Measurements from ENCODE around the gene ITPKC.

ITPKC gene

GRCh38 chr19:40740747-40741146 is 23.8 kb downstream of the ITPKC start:
- no peak overlapping the region for H3K4me3 ChIP-seq (ENCODE audit: low read depth, low read length)

GRCh38 chr19:40741527-40742390 is 24.8 kb downstream of the ITPKC start:
- no peak overlapping the region for H3K4me3 ChIP-seq (ENCODE audit: low read depth, low read length)
- no peak for TF ChIP-seq CTCF (IDR thresholded peaks at IDR 0.05; ENCODE audit: borderline replicate concordance, insufficient read depth, low read depth, low read length)

More at GRCh38 chr19:40740747-40741146, 23.8 kb downstream of the ITPKC start:
- no peak for TF ChIP-seq CTCF (IDR thresholded peaks at IDR 0.05; ENCODE audit: borderline replicate concordance, insufficient read depth, low read depth, low read length)

GRCh38 chr19:40742477-40742876 is 25.6 kb downstream of the ITPKC start:
- no peak for TF ChIP-seq CTCF (IDR thresholded peaks at IDR 0.05; ENCODE audit: borderline replicate concordance, insufficient read depth, low read depth, low read length)
- H3K4me3 ChIP-seq (ENCODE audit: low read depth, low read length) = no peak overlapping the region

- no peak for TF ChIP-seq CTCF (IDR thresholded peaks at IDR 0.05; ENCODE audit: borderline replicate concordance, insufficient read depth, low read depth, low read length)
- H3K4me3 ChIP-seq (ENCODE audit: low read depth, low read length) = no peak overlapping the region
Observed at GRCh38 chr19:40742886-40743285, 26.0 kb downstream of the ITPKC start.

GRCh38 chr19:40743926-40744325 is 27.0 kb downstream of the ITPKC start:
- no peak overlapping the region for H3K4me3 ChIP-seq (ENCODE audit: low read depth, low read length)
- no peak for TF ChIP-seq CTCF (IDR thresholded peaks at IDR 0.05; ENCODE audit: borderline replicate concordance, insufficient read depth, low read depth, low read length)

- TF ChIP-seq CTCF (IDR thresholded peaks at IDR 0.05; ENCODE audit: borderline replicate concordance, insufficient read depth, low read depth, low read length) = peak; percentile 39; the same call in 1 of the 2 replicates
- no peak overlapping the region for H3K4me3 ChIP-seq (ENCODE audit: low read depth, low read length)
Observed at GRCh38 chr19:40744554-40745401, 27.9 kb downstream of the ITPKC start.
